Measurements from ENCODE around the gene CD300LG. TPM values are rescaled to one million over a fixed set of nuclear protein-coding genes. Genes with fewer than 3 reads are reported as not detected.

Gene CD300LG
- total and polyA plus RNA-seq, 7 experiments from 2014 or later, result not detected

DNA sequence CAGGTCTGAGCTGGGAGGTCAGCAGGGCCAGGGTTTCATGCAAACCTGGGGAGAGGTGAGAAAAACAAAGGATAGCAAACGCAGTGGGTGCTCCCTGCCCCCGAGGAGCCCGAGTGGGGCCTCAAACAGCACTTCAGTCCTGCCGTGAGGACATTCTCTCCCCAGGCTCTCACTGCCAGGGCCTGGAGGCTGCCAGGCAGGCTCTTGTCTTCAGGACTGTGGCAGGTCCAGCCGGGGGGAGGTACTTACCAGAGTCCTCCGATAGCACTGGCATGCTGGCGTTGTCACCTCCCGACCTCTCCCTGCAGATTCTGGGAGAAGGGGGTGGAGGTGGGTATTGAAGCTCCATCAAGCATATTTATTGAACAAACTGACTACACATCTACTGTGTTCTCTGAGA, 15.3 kb upstream of the CD300LG start:
- ChIA-PET POLR2A (no interaction called here), CTCF (interaction anchor here (0.6 kb wide), 1 partner anchor 159 kb away, joined by 3 read pairs; no protein-coding TSS in a partner anchor)
- Histone ChIP-seq H3K4me1 (ENCODE audit: control insufficient read depth in 2 of 2, insufficient read depth in 2 of 2, low read length in 2 of 2) (peaks cover 5 to 8% of the 10 kb centered on the region in 2 donors), H3K27ac (ENCODE audit: low read depth, low read length) (no peak overlapping the region), H3K9me3 (ENCODE audit: control insufficient read depth in 2 of 3, low read length in 3 of 3) (no peaks in the 10 kb centered on the region), H3K4me3 (ENCODE audit: low read length) (no peak overlapping the region), H3K27me3 (ENCODE audit: control insufficient read depth in 2 of 2, insufficient read depth in 2 of 2, low read length in 2 of 2) (peaks cover 10 to 13% of the 10 kb centered on the region in 2 donors), H3K36me3 (ENCODE audit: control insufficient read depth in 2 of 3, insufficient read depth in 3 of 3, low read length in 3 of 3) (no peaks in the 10 kb centered on the region)
- no peak for DNase-seq
- H3K4me1 Mint-ChIP-seq, result peaks cover 9 to 30% (median 14%) of the 10 kb centered on the region in 7 donors
- peaks cover 0 to 4% (median 0%) of the 10 kb centered on the region in 5 donors for H3K36me3 Mint-ChIP-seq
- peaks cover 0 to 4% (median 0%) of the 10 kb centered on the region in 11 donors for H3K9me3 Mint-ChIP-seq
- ATAC-seq, result no peak
- intact Hi-C loops (cut with micrococcal nuclease), result loop anchor here in 1 of 2 donors (5.0 kb wide), 1 partner anchor 54 kb away; the partner anchor contains the start of gene DUSP3
- peaks cover 14 to 61% (median 23%) of the 10 kb centered on the region in 5 donors for H3K27me3 Mint-ChIP-seq
- peak overlapping the region; percentile 69 to 91 (median 80) for H3K4me3 Mint-ChIP-seq
- H3K27ac Mint-ChIP-seq, result no peak overlapping the region

GRCh38 chr17:43832168-43832975, 14.6 kb upstream of the CD300LG start:
- DNase-seq (no peak), ATAC-seq (peak; percentile 39)
- H3K27me3 Mint-ChIP-seq, result peaks cover 14 to 63% (median 23%) of the 10 kb centered on the region in 5 donors
- peaks cover 5 to 8% of the 10 kb centered on the region in 2 donors for H3K4me1 ChIP-seq (ENCODE audit: control insufficient read depth in 2 of 2, insufficient read depth in 2 of 2, low read length in 2 of 2)
- H3K4me3 Mint-ChIP-seq, result peak overlapping the region; percentile 69 to 91 (median 80)
- H3K4me3 ChIP-seq (ENCODE audit: low read length), result no peak overlapping the region
- ChIA-PET POLR2A (no interaction called here), CTCF (interaction anchor here (1.0 kb wide), 1 partner anchor 14 kb away, joined by 3 read pairs; no protein-coding TSS in a partner anchor)
- H3K27ac Mint-ChIP-seq, result peak overlapping the region in 1 of 9 donors; percentile 41
- peaks cover 0 to 4% (median 0%) of the 10 kb centered on the region in 11 donors for H3K9me3 Mint-ChIP-seq
- H3K9me3 ChIP-seq (ENCODE audit: control insufficient read depth in 2 of 3, low read length in 3 of 3), result no peaks in the 10 kb centered on the region
- peaks cover 10 to 13% of the 10 kb centered on the region in 2 donors for H3K27me3 ChIP-seq (ENCODE audit: control insufficient read depth in 2 of 2, insufficient read depth in 2 of 2, low read length in 2 of 2)
- peaks cover 0 to 4% (median 0%) of the 10 kb centered on the region in 5 donors for H3K36me3 Mint-ChIP-seq
- no peaks in the 10 kb centered on the region for H3K36me3 ChIP-seq (ENCODE audit: control insufficient read depth in 2 of 3, insufficient read depth in 3 of 3, low read length in 3 of 3)
- no peak overlapping the region for H3K27ac ChIP-seq (ENCODE audit: low read depth, low read length)
- intact Hi-C loops (cut with micrococcal nuclease), result loop anchor here in 1 of 2 donors (5.0 kb wide), 1 partner anchor 55 kb away; the partner anchor contains the start of gene DUSP3
- peaks cover 9 to 30% (median 14%) of the 10 kb centered on the region in 7 donors for H3K4me1 Mint-ChIP-seq

GRCh38 chr17:43832976-43833829, 13.8 kb upstream of the CD300LG start, which contains the start of gene MPP3:
MPP3 (minus strand) TSS chr17:43833146; CDS start chr17:43831906, 1,240 bp downstream.
- H3K4me1 Mint-ChIP-seq, result peaks cover 9 to 30% (median 14%) of the 10 kb centered on the region in 7 donors
- peaks cover 5 to 8% of the 10 kb centered on the region in 2 donors for H3K4me1 ChIP-seq (ENCODE audit: control insufficient read depth in 2 of 2, insufficient read depth in 2 of 2, low read length in 2 of 2)
- CTCF ChIA-PET, result interaction anchor here (1.0 kb wide), 1 partner anchor 13 kb away, joined by 3 read pairs; no protein-coding TSS in a partner anchor
- DNase-seq (peak; percentile 14 to 53 (median 45)), ATAC-seq (peak; percentile 94)
- H3K27me3 ChIP-seq (ENCODE audit: control insufficient read depth in 2 of 2, insufficient read depth in 2 of 2, low read length in 2 of 2), result peaks cover 10 to 13% of the 10 kb centered on the region in 2 donors
- no peaks in the 10 kb centered on the region for H3K9me3 ChIP-seq (ENCODE audit: control insufficient read depth in 2 of 3, low read length in 3 of 3)
- H3K27ac Mint-ChIP-seq, result peak within 1 kb of the TSS in 2 of 9 donors; percentile 41 to 61
- POLR2A ChIA-PET, result no interaction called here
- peaks cover 15 to 66% (median 23%) of the 10 kb centered on the region in 5 donors for H3K27me3 Mint-ChIP-seq
- H3K9me3 Mint-ChIP-seq, result peaks cover 0 to 4% (median 0%) of the 10 kb centered on the region in 11 donors
- H3K4me3 Mint-ChIP-seq, result peak within 1 kb of the TSS; percentile 78 to 91 (median 84)
- H3K36me3 ChIP-seq (ENCODE audit: control insufficient read depth in 2 of 3, insufficient read depth in 3 of 3, low read length in 3 of 3), result no peaks in the 10 kb centered on the region
- H3K4me3 ChIP-seq (ENCODE audit: low read length), result peak within 1 kb of the TSS; percentile 52
- intact Hi-C loops (cut with micrococcal nuclease), result loop anchor here in 1 of 2 donors (5.0 kb wide), 1 partner anchor 56 kb away; the partner anchor contains the start of gene DUSP3
- peaks cover 0 to 4% (median 0%) of the 10 kb centered on the region in 5 donors for H3K36me3 Mint-ChIP-seq
- H3K27ac ChIP-seq (ENCODE audit: low read depth, low read length), result no peak within 1 kb of the TSS

- Histone ChIP-seq H3K27me3 (ENCODE audit: control insufficient read depth in 2 of 2, insufficient read depth in 2 of 2, low read length in 2 of 2) (peaks cover 10 to 13% of the 10 kb centered on the region in 2 donors), H3K4me3 (ENCODE audit: low read length) (no peak overlapping the region), H3K4me1 (ENCODE audit: control insufficient read depth in 2 of 2, insufficient read depth in 2 of 2, low read length in 2 of 2) (peaks cover 5 to 8% of the 10 kb centered on the region in 2 donors), H3K36me3 (ENCODE audit: control insufficient read depth in 2 of 3, insufficient read depth in 3 of 3, low read length in 3 of 3) (no peaks in the 10 kb centered on the region), H3K27ac (ENCODE audit: low read depth, low read length) (no peak overlapping the region), H3K9me3 (ENCODE audit: control insufficient read depth in 2 of 3, low read length in 3 of 3) (no peaks in the 10 kb centered on the region)
- Mint-ChIP-seq H3K9me3 (peaks cover 0 to 4% (median 0%) of the 10 kb centered on the region in 11 donors), H3K4me3 (peak overlapping the region in 9 of 10 donors; percentile 66 to 91 (median 84)), H3K4me1 (peaks cover 9 to 30% (median 14%) of the 10 kb centered on the region in 7 donors), H3K27me3 (peaks cover 15 to 66% (median 23%) of the 10 kb centered on the region in 5 donors), H3K27ac (peak overlapping the region in 1 of 9 donors; percentile 0), H3K36me3 (peaks cover 0 to 4% (median 0%) of the 10 kb centered on the region in 5 donors)
- intact Hi-C loops (cut with micrococcal nuclease), result loop anchor here in 1 of 2 donors (5.0 kb wide), 1 partner anchor 57 kb away; the partner anchor contains the start of gene DUSP3
- CTCF ChIA-PET, result interaction anchor here (1.0 kb wide), 1 partner anchor 12 kb away, joined by 3 read pairs; the partner anchor contains the start of gene CD300LG
- POLR2A ChIA-PET, result interaction anchor here (0.7 kb wide), 1 partner anchor 126 kb away, joined by 3 read pairs; no protein-coding TSS in a partner anchor
- DNase-seq (no peak), ATAC-seq (no peak)
Measured at GRCh38 chr17:43834106-43834505, 12.9 kb upstream of the CD300LG start.

GRCh38 chr17:43839670-43840108, 7.3 kb upstream of the CD300LG start:
- H3K4me3 ChIP-seq (ENCODE audit: low read length), result no peak overlapping the region
- no peaks in the 10 kb centered on the region for H3K36me3 ChIP-seq (ENCODE audit: control insufficient read depth in 2 of 3, insufficient read depth in 3 of 3, low read length in 3 of 3)
- peaks cover 0 to 4% (median 0%) of the 10 kb centered on the region in 7 donors for H3K4me1 Mint-ChIP-seq
- CTCF ChIA-PET, result no interaction called here
- no peaks in the 10 kb centered on the region for H3K36me3 Mint-ChIP-seq
- POLR2A ChIA-PET, result no interaction called here
- no peaks in the 10 kb centered on the region for H3K4me1 ChIP-seq (ENCODE audit: control insufficient read depth in 2 of 2, insufficient read depth in 2 of 2, low read length in 2 of 2)
- peaks cover 9 to 45% (median 29%) of the 10 kb centered on the region in 5 donors for H3K27me3 Mint-ChIP-seq
- no peak overlapping the region for H3K27ac ChIP-seq (ENCODE audit: low read depth, low read length)
- peaks cover 0 to 2% of the 10 kb centered on the region in 2 donors for H3K27me3 ChIP-seq (ENCODE audit: control insufficient read depth in 2 of 2, insufficient read depth in 2 of 2, low read length in 2 of 2)
- no peaks in the 10 kb centered on the region for H3K9me3 Mint-ChIP-seq
- H3K9me3 ChIP-seq (ENCODE audit: control insufficient read depth in 2 of 3, low read length in 3 of 3), result no peaks in the 10 kb centered on the region
- no peak overlapping the region for H3K4me3 Mint-ChIP-seq
- no peak overlapping the region for H3K27ac Mint-ChIP-seq
- ATAC-seq (no peak), DNase-seq (no peak)
- intact Hi-C loops (cut with micrococcal nuclease), result no loop called here

GRCh38 chr17:43840814-43841213, 6.2 kb upstream of the CD300LG start:
- Mint-ChIP-seq H3K4me3 (no peak overlapping the region), H3K9me3 (no peaks in the 10 kb centered on the region), H3K27ac (no peak overlapping the region), H3K27me3 (peaks cover 12 to 39% (median 25%) of the 10 kb centered on the region in 5 donors), H3K4me1 (peaks cover 0 to 4% (median 0%) of the 10 kb centered on the region in 7 donors), H3K36me3 (no peaks in the 10 kb centered on the region)
- H3K4me3 ChIP-seq (ENCODE audit: low read length), result no peak overlapping the region
- ATAC-seq, result no peak
- intact Hi-C loops (cut with micrococcal nuclease), result no loop called here
- H3K4me1 ChIP-seq (ENCODE audit: control insufficient read depth in 2 of 2, insufficient read depth in 2 of 2, low read length in 2 of 2), result no peaks in the 10 kb centered on the region
- DNase-seq, result no peak
- ChIA-PET CTCF (interaction anchor here (0.6 kb wide), 1 partner anchor 44 kb away, joined by 5 read pairs; no protein-coding TSS in a partner anchor), POLR2A (no interaction called here)
- no peaks in the 10 kb centered on the region for H3K36me3 ChIP-seq (ENCODE audit: control insufficient read depth in 2 of 3, insufficient read depth in 3 of 3, low read length in 3 of 3)
- H3K27ac ChIP-seq (ENCODE audit: low read depth, low read length), result no peak overlapping the region
- no peaks in the 10 kb centered on the region for H3K27me3 ChIP-seq (ENCODE audit: control insufficient read depth in 2 of 2, insufficient read depth in 2 of 2, low read length in 2 of 2)
- H3K9me3 ChIP-seq (ENCODE audit: control insufficient read depth in 2 of 3, low read length in 3 of 3), result no peaks in the 10 kb centered on the region

Data from naive thymus-derived CD4-positive, alpha-beta T cell (primary cell).